Activated CD8-positive, alpha-beta memory T cell treated with anti-CD3 and anti-CD28 coated beads for 1 hour (primary cell): Measurements from ENCODE around the gene GATC.
"Not testable (repeated sequence)": the region's sequence is repeated elsewhere in the genome, so short reads cannot be mapped to it uniquely, and the experiment has no call there.

Source experiments
- DNase-seq, 2 donors: peaks; one replicate each; pipeline ENCODE4 v3.0.0-alpha.2; 2020; ENCODE audit warnings: low read depth in 1 of 2; ENCODE audit errors: extremely low read depth in 1 of 2

The GATC gene

DNA sequence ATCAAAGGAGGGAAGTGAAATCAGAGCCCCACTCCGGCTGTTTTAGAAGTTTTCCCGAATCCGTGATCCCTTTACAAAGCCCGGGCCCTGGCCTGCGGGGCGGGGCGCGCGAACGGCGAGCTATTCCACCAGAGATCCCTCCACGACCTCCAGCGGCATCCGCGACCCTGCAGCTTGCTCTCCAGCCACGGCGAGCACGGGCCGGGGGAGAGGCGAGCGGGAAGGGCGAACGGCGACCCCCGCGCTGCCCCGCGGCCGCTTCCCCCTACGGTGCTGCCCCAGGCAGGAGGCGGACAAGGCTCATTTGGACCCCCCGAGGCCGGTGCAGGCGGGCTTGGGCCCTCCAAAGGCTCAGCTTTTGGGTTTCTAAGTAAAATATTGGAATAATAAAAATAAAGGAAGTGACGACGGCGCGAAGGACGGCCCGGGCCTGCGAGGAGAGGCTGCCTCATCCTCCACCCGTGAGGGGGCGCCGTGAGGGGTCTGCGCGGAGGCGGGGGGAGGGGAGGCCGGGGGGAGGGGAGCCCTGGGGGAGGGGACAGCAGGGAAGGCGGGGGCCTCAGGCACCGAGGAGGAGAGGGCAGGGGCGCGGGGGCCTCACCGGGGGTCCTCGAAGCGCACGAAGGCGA lies 22.7 kb downstream of the GATC start:
- DNase-seq, result peak in 1 of 2 donors; percentile 25

DNA sequence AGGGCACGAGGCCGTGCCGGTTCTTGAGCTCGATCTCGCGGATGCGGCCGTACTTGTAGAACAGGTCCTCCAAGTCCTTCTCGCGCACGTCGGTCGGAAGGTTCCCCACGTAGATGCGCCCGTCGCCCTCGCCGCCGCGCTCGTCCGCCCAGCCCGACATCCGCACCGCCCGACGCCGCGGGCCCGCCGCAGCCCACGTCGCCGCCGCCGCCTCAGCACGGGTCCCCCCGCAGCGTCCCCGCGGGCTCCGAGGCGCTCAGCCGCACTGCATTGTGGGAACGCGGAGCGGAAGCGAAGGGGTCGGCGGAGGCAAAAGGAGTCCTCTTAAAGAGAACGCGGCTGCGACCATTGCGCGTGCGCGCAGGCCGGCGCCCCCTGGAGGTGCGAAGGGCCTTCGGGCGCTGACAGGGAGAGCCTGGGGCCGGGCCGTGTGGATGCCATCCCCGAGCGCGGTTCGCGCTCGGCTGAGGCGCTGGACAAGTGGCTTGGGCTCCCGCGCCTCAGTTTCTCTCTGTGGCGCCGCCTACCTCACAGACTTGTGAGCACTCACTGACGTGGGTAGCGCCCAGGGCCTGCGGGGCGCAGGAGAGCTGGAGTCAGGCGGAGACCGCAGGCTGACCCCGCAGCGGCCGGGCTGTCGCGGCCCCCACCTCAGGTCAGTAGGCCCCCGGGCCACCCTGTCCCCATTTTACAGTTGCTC lies 23.4 kb downstream of the GATC start, which contains the start of gene SRSF9:
TSS of gene SRSF9 (minus strand) at position 299 of the 700 bp plus-strand sequence. CDS start at position 160, 139 bp downstream.
- peak; percentile 91 to 98 for DNase-seq

DNA sequence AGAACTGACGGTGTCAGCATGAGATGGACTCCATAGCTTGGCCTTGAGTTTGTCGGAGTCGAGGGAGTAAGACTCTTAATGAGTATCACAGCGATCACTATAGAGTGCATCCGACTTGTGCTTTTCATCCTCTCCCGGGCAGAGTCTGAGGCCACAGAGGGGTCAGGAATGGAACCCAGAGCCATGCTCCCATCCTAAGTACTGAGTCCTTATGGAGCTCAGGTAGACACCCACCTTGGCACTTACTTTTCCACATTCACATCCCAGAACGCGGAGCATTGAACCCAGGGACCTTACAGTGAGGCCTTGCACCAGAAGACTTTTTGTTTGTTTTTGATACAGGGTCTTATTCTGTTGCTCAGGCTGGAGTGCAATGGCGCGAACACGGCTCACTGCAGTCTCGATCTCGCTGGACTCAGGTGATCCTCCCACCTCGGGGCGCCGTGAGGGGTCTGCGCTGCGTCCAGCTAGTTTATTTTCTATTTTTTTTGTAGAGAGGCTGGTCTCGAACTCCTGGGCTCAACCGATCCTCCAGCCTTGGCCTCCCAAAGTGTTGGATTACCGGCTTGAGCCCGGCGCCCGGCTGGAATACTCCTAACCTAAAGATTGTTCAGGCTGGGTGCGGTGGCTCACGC lies 24.0 kb downstream of the GATC start:
- DNase-seq, result no peak

GRCh38 chr12:120472521-120472920 lies 26.3 kb downstream of the GATC start:
- DNase-seq, result no peak

DNA sequence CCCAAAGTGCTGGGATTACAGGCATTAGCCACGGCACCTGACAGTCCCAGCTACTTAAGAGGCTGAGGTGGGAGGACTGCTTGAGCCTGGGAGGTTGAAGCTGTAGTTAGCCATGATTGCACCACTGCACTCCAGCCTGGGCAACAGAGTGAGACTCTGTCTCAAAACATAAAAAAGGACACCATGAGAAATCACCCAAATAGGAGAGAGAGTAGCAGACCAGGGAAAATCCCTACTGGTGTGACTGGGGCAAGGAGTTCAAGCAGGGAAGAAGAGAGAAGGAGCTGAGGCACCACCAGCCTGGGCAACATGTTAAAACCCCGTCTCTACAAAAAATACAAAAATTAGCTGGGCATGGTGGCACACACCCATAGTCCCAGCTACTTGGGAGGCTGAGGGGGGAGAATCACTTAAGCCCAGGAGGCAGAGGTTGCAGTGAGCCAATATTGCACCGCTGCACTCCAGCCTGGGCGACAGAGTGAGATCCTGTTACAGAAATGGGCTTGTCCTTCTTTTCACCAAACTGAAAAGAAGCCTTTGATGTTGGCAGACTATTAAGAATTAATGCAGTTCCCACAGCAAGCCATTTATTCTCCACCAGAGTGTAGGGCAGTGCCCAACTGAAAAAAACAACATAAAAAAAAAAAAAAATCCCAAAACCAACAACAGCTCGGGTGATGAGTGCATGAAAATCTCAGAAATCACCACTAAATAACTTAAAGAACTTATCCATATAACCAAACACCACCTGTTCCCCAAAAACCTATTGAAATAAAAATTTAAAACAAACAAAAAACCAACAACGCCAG lies 27.8 kb downstream of the GATC start:
- no peak for DNase-seq

GRCh38 chr12:120474616-120474960 lies 28.3 kb downstream of the GATC start:
- no peak for DNase-seq

DNA sequence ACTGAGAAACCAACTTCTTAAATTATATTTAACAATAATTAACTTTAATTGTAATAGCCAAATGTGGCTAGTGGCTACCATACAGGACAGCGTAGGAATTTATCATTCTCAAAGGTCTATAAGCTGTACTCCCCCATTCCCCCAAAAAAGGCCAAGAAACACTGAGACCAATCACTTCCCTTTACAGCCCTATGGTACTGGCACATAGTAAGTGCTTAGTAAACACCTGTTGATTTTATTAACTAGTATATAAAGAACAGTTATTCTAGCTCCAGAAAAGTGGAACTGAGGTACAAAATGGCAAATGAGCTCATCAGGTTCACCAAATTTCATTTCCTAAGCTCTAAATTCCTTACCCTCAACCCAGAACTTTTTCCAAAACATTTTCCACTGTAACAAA lies 29.4 kb downstream of the GATC start:
- no peak for DNase-seq

DNA sequence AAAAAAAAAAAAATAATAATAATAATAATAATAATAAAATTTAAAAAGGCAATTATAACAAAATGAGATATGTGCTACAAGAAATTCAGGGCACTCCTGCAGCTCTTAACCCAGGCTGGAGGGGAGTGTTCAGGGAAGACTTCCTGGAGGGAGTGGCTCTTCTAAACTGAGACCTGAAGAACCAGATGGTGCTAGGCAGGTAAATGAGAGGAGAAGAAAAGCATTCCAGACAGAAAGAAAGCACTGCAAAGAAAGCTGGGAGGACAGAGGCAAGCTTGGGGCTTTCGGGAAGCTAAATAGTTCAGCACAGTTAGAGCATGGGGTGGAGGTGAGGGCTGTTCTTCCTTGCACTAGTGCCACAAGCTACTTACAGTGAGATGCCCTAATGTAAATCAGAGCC lies 33.2 kb downstream of the GATC start:
- no peak for DNase-seq

DNA sequence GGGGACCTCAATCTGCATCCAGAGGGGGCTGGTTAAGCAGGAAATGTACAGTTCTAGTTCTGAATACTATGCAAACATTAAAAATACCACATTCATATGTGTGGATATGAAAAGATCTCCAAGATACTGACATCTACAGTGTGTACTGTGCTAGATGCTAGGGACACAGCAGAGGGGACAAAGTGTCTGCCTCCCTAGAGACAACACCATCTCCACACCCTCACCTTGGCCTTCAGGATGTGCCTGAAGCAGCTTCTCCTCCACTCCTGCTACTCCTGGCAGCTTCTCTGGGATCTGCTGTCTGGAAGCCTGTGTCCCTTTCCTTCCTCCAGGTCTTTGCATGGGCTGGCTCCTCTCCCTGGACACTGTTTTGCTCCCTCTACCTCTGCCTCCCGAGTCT lies 34.0 kb downstream of the GATC start:
- DNase-seq, result no peak

GRCh38 chr12:120481022-120481767 lies 35.0 kb downstream of the GATC start:
- DNase-seq, result no peak

DNA sequence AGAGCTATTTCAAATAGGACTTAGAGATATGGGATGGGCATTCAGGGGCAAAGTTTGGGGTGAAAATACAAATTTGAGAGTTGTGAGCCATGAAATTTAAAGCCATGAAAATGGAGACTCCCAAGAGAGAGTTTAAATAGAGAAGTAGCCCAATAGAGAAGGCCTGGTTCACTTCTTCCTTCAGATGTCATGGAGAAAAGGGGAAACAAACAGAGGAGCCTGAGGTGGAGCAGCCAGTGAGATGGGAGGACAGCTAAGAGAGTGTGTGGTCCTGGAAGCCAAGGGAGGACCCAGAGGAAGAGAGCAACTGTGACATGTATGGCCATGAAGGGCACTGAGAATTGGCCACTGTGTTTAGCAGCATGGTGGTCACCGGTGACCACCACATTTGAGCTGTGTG lies 37.4 kb downstream of the GATC start:
- DNase-seq, result no peak

DNA sequence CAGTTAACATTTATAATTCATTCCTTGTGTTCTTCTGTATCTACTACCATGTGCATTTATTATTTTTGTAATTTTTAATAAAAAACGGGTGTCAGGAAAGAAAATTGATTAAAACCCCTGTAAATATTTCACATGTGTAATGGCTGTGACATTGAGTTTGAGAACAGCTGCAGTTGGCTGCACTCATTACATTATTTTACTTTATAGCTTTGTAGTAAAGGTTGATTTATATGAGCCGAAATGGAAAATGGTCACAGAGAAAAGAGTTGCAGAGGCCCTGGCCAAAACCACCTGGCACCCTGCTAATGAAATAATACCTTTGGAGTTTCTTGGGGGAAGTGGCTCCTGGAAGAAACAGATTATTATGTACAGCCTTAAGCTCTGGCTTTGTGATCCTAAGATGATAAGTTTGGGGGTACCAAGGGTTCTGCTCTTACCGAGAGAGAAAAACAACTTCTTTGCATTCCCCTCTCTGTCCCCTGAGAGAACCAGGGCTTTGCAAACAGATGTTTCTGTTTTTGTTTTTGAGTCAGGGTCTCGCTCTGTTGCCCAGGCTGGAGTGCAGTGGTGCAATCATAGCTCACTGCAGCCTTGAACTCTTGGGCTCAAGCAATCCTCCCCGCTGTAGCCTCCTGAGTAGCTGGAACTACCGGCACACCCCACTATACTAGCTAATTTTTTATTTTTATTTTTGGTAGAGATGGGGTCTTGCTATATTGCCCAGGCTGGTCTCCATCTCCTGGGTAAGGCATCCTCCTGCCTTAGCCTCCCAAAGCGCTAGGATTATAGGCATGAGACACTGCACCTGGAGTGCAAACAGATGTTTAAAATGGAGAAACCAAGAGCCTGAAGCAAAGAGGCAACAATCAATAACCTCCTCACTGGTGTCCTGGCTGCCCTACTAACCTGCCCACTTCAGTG lies 40.0 kb downstream of the GATC start:
- DNase-seq, result no peak

- not testable (repeated sequence) for DNase-seq
Measured at GRCh38 chr12:120487552-120487951, 41.3 kb downstream of the GATC start.

- DNase-seq, result no peak
Measured at GRCh38 chr12:120488057-120488640, 41.9 kb downstream of the GATC start.

- DNase-seq, result no peak
Measured at GRCh38 chr12:120489018-120489417, 42.8 kb downstream of the GATC start.

GRCh38 chr12:120490325-120490724 lies 44.1 kb downstream of the GATC start:
- no peak for DNase-seq

GRCh38 chr12:120490833-120491512 lies 44.7 kb downstream of the GATC start:
- DNase-seq, result no peak

GRCh38 chr12:120495186-120495730 lies 49.0 kb downstream of the GATC start:
- no peak for DNase-seq
